Activated naive CD4-positive, alpha-beta T cell treated with anti-CD3 and anti-CD28 coated beads, Interleukin-2, amount 50 U/mL, for 72 hours (primary cell): ENCODE measurements around the gene CHCHD6. TPM values are rescaled to one million over a fixed set of nuclear protein-coding genes. Genes with fewer than 3 reads are reported as not detected.
A peak's percentile ranks its signal among the peaks of the same experiment; 100 is the strongest.

ENCODE experiments used
- ATAC-seq, 2 donors: fragments of 150-1000 bp; cut with Tn5 transposase; 2 replicates each; pipeline ENCODE4 v1.10.0; 2021; ENCODE audit warnings: mild to moderate bottlenecking in 2 of 2, moderate library complexity in 2 of 2
- DNase-seq, 2 donors: peaks; one replicate each; pipeline ENCODE4 v3.0.0; 2021 to 2022; ENCODE audit warnings: low spot score in 2 of 2
- H3K27ac Mint-ChIP-seq, 2 donors: one replicate each; pipeline ENCODE4 v1.8.0; 2022; ENCODE audit warnings: mild to moderate bottlenecking in 2 of 2, mixed read lengths in 2 of 2
- H3K36me3 Mint-ChIP-seq, 2 donors: one replicate each; pipeline ENCODE4 v1.8.0; 2022; ENCODE audit warnings: mixed read lengths in 2 of 2
- H3K9me3 Mint-ChIP-seq, 2 donors: one replicate each; pipeline ENCODE4 v1.8.0; 2022; ENCODE audit warnings: mixed read lengths in 2 of 2
- total RNA-seq, 2 donors: library from RNA; stranded (reverse); gene quantifications; one replicate each; pipeline ENCODE4 v1.2.3, GENCODE V29; 2022

The CHCHD6 gene
- total RNA-seq, 2 donors from 2014 or later, result 13.6 to 19.7 TPM

DNA sequence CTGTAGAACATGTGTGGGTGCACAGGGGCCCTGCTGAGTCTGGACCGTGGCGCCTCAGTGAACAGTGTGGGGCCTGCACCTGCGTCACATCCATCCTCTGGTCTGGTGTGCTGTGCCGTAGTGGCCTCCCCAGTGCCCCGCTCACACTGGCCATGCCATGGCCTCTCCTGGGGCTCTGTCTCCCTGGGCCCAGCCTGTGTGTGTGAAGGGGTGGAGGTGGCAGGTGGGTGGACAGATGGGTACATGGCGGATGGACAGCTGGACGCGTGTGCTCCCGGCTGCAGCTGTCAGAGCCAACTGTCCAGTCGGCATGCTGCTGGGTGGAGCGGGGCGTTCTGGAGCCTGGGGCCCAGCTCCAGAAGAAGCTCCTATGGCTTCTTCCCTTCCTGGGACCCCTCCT lies 296.7 kb downstream of the CHCHD6 start:
- Mint-ChIP-seq H3K27ac (no peak overlapping the region), H3K9me3 (no peaks in the 10 kb centered on the region), H3K36me3 (no peaks in the 10 kb centered on the region)
- DNase-seq (no peak), ATAC-seq (no peak)

DNA sequence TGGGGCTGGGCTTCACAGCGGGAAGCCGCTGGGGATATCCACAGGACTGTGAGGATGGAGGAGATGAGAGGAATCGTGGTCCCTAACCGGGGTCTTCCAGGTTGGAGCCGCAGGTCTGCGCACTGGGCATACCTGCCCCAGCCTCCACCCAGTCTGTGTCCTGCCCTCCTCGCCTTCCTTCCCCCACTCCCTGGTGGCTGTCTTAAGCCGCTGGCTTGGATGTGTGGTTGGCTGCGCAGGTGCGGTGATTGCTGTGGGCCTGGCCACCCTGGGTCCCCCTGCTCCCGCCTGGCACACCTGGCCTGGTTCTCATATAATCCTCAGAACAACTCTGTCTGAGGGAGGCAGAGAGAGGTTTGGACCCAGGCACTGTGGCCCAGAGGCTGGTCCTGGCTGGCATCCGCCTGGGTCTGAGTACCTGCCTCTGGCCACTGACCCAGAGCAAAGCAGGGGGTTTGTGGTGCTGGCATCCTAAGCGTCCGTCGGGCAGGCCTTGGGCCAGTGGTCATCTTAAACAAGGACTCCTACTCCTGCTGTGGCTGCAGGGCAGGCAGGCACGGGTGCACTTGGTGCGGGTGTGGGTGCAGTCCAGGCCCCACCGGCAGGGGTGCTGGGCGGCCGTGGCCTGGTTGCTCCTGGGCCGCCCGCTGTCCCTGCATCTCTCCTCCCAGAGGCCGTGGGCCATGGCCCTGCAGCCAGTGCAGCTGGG lies 297.6 kb downstream of the CHCHD6 start:
- no peaks in the 10 kb centered on the region for H3K9me3 Mint-ChIP-seq

DNA sequence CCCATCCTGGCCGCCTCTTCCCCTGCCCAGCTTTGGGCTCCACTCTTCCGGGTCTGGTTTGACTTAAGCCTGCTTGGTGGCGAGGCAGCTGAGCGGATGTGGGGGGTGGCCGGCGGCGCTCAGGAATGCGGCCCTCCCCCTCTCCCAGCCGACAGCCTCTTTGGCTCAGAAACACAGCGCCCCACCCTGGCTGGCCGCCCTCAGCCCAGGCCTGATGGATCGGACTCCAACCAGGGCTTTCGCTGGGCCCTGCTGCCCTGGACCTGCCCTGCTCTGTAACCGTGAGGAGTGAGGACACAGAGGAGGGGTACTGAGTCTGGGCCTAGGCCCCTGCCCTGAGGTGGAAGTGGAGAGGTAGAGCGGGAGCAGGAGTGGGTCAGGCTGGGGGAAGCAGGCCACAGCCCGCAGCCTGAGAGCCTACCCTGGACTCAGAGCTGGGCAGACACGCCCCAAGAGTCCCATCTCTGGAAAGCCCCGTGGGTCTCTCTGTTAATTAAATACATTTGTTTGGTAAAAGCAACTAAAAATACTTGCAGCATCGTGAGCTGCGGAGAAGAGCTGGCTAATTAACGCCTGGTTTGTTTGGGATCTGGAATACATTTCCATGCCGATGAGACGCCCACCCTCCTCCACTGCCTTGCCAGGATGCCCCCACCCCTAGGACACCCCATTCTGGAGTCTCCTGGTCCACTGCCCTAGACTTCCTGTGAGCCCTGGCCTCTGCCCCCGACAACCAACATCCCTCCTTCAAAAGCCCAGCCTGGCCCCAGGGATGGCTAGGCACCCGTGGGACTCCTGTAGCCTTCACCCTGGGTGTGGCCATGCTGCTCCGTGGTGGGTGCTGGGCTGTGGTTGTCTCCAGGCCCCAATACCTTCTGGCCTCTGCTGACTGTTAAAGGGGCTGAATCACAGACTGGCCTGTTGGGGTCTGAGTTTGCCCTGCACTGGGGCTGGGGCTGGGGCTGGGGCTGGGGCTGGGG lies 298.4 kb downstream of the CHCHD6 start:
- H3K9me3 Mint-ChIP-seq, result no peaks in the 10 kb centered on the region
- no peaks in the 10 kb centered on the region for H3K36me3 Mint-ChIP-seq
- no peak overlapping the region for H3K27ac Mint-ChIP-seq
- ATAC-seq, result no peak
- no peak for DNase-seq

More for the DNA sequence above, 297.6 kb downstream of the CHCHD6 start:
- DNase-seq, result no peak
- Mint-ChIP-seq H3K36me3 (no peaks in the 10 kb centered on the region), H3K27ac (no peak overlapping the region)
- no peak for ATAC-seq

DNA sequence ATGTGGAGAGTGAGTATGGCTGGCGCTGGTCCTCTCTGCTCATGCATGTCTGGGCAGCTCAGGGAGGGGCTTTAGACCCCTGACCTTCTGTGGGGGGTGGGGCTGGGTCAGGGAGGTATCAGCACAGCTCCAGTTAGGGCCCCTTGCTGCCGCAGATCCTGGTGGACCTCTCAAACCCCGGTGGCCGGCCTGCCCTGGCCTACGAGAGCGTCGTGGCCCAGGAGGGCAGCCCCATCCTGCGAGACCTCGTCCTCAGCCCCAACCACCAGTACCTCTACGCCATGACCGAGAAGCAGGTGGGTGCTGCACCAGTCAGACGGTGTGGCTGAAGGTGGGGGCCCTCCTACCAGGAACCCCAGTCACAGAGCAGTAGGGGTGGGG lies 299.1 kb downstream of the CHCHD6 start:
- no peak for ATAC-seq
- H3K27ac Mint-ChIP-seq, result no peak overlapping the region
- H3K9me3 Mint-ChIP-seq, result no peaks in the 10 kb centered on the region
- H3K36me3 Mint-ChIP-seq, result no peaks in the 10 kb centered on the region
- no peak for DNase-seq

DNA sequence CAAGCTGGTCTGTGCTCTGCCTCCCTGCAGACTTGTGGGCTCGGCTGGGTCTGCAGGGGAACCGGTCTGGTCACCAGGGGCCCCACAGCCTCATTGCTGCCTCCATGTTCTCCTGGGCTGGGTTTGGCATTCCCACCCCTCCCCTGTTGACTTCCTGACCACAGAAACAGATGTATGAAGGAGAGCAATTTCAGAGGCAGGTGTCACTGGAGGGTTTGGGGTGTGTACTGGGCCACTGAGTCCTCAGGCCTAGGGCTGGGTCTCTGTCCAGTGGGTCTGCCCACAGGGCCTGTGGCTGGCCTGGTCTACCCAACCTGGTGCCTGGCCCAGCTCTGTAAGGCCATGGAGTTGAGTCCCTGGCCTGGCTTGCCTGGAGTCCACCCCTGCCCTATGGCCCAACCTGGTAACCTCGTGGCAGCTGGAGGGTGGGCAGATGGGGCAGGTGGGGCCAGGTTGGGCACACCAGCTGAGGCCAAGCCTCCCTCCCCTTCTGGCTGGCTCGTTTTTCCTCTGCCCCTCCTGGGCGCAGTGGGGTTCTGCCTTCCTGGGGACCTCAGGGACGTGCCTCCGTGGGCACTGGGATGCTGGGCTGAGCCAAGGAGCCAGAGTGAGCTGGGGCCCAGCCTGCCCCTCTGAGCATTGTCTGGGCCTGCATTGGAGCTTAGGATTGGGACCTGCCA lies 299.7 kb downstream of the CHCHD6 start:
- no peak for DNase-seq
- no peak for ATAC-seq
- Mint-ChIP-seq H3K36me3 (no peaks in the 10 kb centered on the region), H3K27ac (no peak overlapping the region), H3K9me3 (no peaks in the 10 kb centered on the region)

DNA sequence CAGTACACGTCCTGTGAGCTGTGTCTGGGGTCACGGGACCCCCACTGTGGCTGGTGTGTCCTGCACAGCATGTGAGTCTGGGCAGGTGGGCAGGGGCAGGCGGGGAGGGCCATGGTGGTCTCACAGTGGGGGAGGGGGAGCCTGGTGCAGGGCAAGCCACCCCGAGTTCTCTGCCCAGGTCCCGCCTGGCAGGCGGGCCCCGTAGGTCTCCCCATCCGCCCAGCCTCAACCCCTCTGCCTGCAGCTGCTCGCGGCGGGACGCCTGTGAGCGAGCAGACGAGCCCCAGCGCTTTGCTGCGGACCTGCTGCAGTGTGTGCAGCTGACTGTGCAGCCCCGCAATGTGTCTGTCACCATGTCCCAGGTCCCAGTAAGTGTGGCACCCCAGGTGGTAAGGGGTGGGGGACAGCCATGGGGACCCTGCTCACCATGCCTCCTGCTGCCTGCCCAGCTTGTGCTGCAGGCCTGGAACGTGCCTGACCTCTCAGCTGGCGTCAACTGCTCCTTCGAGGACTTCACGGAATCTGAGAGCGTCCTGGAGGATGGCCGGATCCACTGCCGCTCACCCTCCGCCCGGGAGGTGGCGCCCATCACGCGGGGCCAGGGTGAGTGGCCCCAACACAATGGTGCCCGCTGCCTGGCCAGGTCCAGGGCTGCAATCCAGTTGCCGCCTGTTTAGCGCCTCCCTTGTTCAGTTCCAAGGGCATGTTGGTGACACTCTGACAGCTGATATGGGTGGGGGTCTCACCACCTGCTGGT lies 300.8 kb downstream of the CHCHD6 start:
- no peak for ATAC-seq
- DNase-seq, result no peak
- H3K9me3 Mint-ChIP-seq, result no peaks in the 10 kb centered on the region
- no peaks in the 10 kb centered on the region for H3K36me3 Mint-ChIP-seq
- H3K27ac Mint-ChIP-seq, result no peak overlapping the region

DNA sequence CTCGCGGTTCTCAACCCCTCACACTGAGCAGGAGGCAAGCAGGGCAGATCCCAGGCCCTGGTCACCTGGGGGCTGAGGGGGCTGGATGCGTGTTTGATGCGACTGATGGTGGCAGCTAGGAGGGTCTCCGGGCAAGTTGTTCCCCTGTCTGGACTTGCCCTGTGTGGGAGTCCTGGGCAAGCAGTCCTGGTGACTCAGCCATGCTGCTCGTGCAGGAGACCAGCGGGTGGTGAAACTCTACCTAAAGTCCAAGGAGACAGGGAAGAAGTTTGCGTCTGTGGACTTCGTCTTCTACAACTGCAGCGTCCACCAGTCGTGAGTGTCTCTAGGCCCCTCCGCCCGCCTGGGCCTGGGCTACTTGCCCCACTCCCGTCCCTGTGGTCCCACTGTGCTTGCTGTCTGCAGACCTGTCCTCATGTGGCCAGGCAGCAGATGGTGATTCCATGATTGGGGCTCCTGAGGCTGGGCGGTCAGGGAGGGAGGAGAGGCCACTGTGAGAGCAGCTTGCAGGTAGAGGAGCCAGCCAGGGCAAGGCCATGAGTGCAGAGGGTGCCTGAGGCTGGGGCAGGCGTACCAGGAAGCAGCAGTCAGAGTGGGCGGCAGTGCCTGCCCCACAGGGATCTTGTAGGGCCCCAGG lies 301.9 kb downstream of the CHCHD6 start:
- no peak for DNase-seq
- Mint-ChIP-seq H3K27ac (peak overlapping the region in 1 of 2 donors; percentile 44), H3K36me3 (no peaks in the 10 kb centered on the region), H3K9me3 (no peaks in the 10 kb centered on the region)
- ATAC-seq, result no peak

DNA sequence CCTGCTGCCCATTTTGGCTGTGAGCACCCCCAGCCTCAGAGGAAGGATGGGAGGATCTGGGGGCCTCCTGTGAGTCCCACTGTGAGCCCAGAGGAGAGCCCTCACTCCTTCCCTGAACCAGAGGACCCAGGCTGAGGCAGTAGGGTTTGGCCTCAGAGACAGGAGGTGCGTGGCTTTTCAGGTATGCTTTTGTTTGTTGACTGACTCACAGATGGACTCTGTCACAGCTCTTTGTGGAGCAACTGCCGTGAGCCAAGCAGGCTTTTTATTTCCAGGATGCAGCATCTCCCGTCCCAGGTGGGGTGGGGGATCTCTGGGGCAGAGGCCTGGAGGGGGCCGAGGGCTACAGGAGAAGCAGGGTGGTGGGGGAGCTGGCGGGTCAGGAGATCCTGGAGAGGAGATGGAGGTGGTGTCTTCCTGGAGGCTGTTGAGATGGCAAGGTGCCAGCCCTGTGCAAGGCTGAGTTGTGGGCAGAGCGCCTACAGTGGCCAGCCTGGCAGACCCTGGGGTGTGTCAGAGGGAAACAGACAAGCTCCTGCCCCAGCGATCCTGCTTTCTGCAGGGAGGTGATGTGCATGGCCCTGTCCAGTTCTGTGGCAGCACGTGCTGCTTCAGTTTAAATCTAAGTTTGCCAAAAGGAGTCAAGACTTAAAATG lies 302.9 kb downstream of the CHCHD6 start:
- ATAC-seq (no peak), DNase-seq (no peak)
- no peak overlapping the region for H3K27ac Mint-ChIP-seq
- no peaks in the 10 kb centered on the region for H3K36me3 Mint-ChIP-seq
- H3K9me3 Mint-ChIP-seq, result no peaks in the 10 kb centered on the region

DNA sequence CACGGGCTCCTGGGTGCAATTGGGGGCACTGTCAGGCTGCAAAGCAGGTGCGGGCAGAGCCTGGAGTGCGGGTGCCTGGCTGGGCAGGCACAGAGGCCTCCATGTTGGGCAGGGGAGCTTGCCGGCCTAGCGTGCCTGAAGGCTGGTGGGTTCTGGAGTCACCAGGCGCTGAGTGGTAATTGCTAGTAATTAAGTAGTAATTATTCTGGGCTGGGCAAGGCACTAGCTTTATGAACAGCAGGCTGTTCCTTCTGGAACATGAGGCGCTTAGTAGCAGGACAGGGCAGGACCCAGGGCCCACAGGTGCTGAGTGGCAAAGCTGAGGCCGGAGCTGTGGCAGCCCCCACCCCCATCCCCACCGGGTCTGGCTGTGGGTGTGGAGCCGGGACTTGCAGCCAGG lies 304.2 kb downstream of the CHCHD6 start:
- no peaks in the 10 kb centered on the region for H3K36me3 Mint-ChIP-seq
- DNase-seq (no peak), ATAC-seq (no peak)
- H3K9me3 Mint-ChIP-seq, result no peaks in the 10 kb centered on the region
- H3K27ac Mint-ChIP-seq, result no peak overlapping the region

DNA sequence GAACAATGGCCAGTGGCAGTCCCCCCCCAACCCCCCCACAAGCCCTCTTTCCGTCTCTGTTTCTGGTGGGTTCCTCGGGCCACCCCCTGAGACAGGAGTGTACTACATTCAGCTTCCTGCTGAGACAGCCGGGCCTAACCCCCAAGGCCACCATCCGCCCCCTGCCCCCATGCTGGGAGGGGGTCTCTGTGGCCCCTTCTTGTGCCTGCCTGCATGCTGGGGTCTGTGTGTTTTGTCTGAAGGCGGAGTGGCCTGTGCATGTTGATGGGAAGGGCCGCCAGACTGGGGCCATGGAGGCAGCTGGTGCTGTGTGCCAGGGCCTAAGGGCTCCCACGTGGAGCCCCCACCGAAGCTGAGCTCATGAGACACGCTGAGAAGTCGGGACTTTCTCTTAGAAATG lies 305.5 kb downstream of the CHCHD6 start:
- H3K9me3 Mint-ChIP-seq, result no peaks in the 10 kb centered on the region
- H3K27ac Mint-ChIP-seq, result no peak overlapping the region
- DNase-seq (no peak), ATAC-seq (no peak)
- no peaks in the 10 kb centered on the region for H3K36me3 Mint-ChIP-seq

Other genes starting within 250 kb of the CHCHD6 start
- gene ZXDC, start 228.3 kb upstream of the CHCHD6 start, total RNA-seq, result 10 to 100 TPM; 23.9 to 26.9 TPM
- not detected for gene UROC1, start 186.5 kb upstream of the CHCHD6 start, total RNA-seq
- not detected for gene CHST13, start 180.1 kb upstream of the CHCHD6 start, total RNA-seq
- not detected for gene C3orf22, start 145.3 kb upstream of the CHCHD6 start, total RNA-seq
- 1 to 10 TPM; 2.3 to 3.2 TPM for gene TXNRD3, start 49.1 kb upstream of the CHCHD6 start, total RNA-seq